ENCODE measurements around the gene ARHGAP44. TPM values are rescaled to one million over a fixed set of nuclear protein-coding genes. Genes with fewer than 3 reads are reported as not detected.

ARHGAP44 gene
- total RNA-seq, 1 experiment from 2014 or later, result 0.40 TPM

DNA sequence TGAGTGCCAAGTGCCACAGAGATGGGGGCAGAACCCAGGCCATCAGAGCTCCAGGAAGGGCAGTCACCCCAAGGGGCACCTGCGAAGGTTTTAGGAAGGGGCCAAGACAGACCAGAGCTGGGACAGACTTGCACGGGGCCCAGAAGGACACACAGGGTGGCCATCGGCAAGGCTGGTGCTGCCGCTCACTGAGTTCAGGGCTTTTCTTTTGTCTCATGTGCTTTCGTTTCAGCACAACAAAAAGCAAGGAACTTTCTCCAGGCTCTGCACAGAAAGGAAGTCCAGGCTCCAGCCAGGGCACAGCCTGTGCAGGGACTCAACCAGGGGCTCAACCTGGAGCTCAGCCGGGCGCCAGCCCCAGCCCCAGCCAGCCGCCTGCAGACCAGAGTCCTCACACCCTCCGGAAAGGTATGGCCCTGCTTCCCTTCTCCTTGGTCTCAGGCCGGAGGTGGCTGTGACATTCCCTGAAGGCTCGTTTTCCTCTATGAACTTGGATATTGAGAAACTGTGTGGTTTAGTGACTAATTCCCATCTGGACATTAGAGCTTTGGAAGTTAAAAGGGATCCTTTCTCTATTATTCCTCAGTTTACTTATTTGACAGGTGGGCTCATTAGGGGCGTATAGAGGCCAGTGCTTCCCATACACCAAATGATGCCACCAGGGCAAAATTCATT lies 190.7 kb downstream of the ARHGAP44 start:
- Histone ChIP-seq H3K4me3 (ENCODE audit: low read length) (no peak overlapping the region), H3K4me2 (ENCODE audit: low read length) (no peak overlapping the region), H4K20me1 (ENCODE audit: low read length) (no peaks in the 10 kb centered on the region), H3K36me3 (ENCODE audit: low read depth, low read length) (no peaks in the 10 kb centered on the region), H3K79me2 (ENCODE audit: low read length) (no peaks in the 10 kb centered on the region), H3K9me2 (replicated peaks; ENCODE audit: low read length) (no peaks in the 10 kb centered on the region), H3K9ac (ENCODE audit: low read length) (no peak overlapping the region), H3K9me3 (ENCODE audit: low read length) (no peaks in the 10 kb centered on the region), H3K27me3 (ENCODE audit: low read length) (peaks cover 4% of the 10 kb centered on the region; the same call in 1 of the 2 replicates), H3K4me1 (ENCODE audit: insufficient read depth, low read length) (peaks cover 11% of the 10 kb centered on the region; the same call in 1 of the 2 replicates), H2AFZ (ENCODE audit: low read length) (no peak overlapping the region), H3F3A (ENCODE audit: low read length, unreplicated experiment) (no peaks in the 10 kb centered on the region), H3K27ac (ENCODE audit: low read length) (no peak overlapping the region)
- no TSS peak for BruUV-seq (replicated peaks)
- DNase-seq, result no peak
- no peak for TF ChIP-seq EZH2phosphoT487 (IDR thresholded peaks at IDR 0.05; ENCODE audit: borderline replicate concordance, low read length)
- TF ChIP-seq, protein P1, sequence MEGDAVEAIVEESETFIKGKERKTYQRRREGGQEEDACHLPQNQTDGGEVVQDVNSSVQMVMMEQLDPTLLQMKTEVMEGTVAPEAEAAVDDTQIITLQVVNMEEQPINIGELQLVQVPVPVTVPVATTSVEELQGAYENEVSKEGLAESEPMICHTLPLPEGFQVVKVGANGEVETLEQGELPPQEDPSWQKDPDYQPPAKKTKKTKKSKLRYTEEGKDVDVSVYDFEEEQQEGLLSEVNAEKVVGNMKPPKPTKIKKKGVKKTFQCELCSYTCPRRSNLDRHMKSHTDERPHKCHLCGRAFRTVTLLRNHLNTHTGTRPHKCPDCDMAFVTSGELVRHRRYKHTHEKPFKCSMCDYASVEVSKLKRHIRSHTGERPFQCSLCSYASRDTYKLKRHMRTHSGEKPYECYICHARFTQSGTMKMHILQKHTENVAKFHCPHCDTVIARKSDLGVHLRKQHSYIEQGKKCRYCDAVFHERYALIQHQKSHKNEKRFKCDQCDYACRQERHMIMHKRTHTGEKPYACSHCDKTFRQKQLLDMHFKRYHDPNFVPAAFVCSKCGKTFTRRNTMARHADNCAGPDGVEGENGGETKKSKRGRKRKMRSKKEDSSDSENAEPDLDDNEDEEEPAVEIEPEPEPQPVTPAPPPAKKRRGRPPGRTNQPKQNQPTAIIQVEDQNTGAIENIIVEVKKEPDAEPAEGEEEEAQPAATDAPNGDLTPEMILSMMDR (conservative IDR thresholded peaks at IDR 0.05; ENCODE audit: low read depth, low read length), result no peak
- no peak for TF ChIP-seq EZH2 (IDR thresholded peaks at IDR 0.05; ENCODE audit: low read length, unreplicated experiment)
- intact Hi-C loops (cut with micrococcal nuclease), result no loop called here
- no peak for ATAC-seq
- POLR2A ChIA-PET (ENCODE audit: unreplicated experiment), result no interaction called here
- CTCF ChIA-PET, result no interaction called here

DNA sequence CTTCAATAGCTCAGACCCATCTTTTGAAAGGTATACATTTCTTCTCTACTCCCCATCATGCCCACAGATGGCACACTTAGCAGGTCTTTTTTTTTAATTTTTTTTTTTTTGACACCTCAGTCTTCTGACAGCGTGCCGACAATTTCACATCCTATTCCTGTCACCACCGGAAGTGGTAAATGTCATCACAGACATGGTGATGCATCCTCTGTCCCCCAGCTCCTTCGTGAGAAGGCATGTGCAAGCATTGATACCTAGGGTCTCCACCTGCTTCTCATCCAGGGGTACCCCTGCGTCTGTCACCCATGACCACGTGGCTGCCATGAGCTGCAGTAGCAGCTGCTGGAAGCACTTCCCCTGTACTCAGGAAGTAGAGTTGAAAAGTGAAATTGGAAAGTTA lies 192.9 kb downstream of the ARHGAP44 start:
- Histone ChIP-seq H3K27ac (ENCODE audit: low read length) (no peak overlapping the region), H4K20me1 (ENCODE audit: low read length) (no peaks in the 10 kb centered on the region), H3K4me2 (ENCODE audit: low read length) (no peak overlapping the region), H3K9me2 (replicated peaks; ENCODE audit: low read length) (no peaks in the 10 kb centered on the region), H3K9ac (ENCODE audit: low read length) (no peak overlapping the region), H2AFZ (ENCODE audit: low read length) (no peak overlapping the region), H3K79me2 (ENCODE audit: low read length) (no peaks in the 10 kb centered on the region), H3K4me3 (ENCODE audit: low read length) (no peak overlapping the region), H3K27me3 (ENCODE audit: low read length) (peaks cover 4% of the 10 kb centered on the region; the same call in 1 of the 2 replicates), H3K36me3 (ENCODE audit: low read depth, low read length) (no peaks in the 10 kb centered on the region), H3K9me3 (ENCODE audit: low read length) (no peaks in the 10 kb centered on the region), H3F3A (ENCODE audit: low read length, unreplicated experiment) (no peaks in the 10 kb centered on the region), H3K4me1 (ENCODE audit: insufficient read depth, low read length) (peaks cover 11% of the 10 kb centered on the region; the same call in 1 of the 2 replicates)
- TF ChIP-seq EZH2 (IDR thresholded peaks at IDR 0.05; ENCODE audit: low read length, unreplicated experiment) (no peak), EZH2phosphoT487 (IDR thresholded peaks at IDR 0.05; ENCODE audit: borderline replicate concordance, low read length) (no peak)
- TF ChIP-seq, protein P1 (conservative IDR thresholded peaks at IDR 0.05; ENCODE audit: low read depth, low read length), result no peak
- ChIA-PET CTCF (no interaction called here), POLR2A (ENCODE audit: unreplicated experiment) (no interaction called here)
- ATAC-seq (no peak), DNase-seq (no peak)
- intact Hi-C loops (cut with micrococcal nuclease), result no loop called here
- BruUV-seq (replicated peaks), result no TSS peak
